SH-SY5Y (cell line): ENCODE results near the gene NEK7.

ENCODE experiments used
- GATA2 ChIP-seq: IDR thresholded peaks from 2 replicates; pipeline ENCODE4 v1.6.1; 2011; ENCODE audit warnings: mild to moderate bottlenecking, low read depth, low read length
- GATA3 ChIP-seq: IDR thresholded peaks from 2 replicates; pipeline ENCODE4 v1.6.1; 2011; ENCODE audit warnings: low read depth, mild to moderate bottlenecking, low read length, moderate library complexity

The NEK7 gene

DNA sequence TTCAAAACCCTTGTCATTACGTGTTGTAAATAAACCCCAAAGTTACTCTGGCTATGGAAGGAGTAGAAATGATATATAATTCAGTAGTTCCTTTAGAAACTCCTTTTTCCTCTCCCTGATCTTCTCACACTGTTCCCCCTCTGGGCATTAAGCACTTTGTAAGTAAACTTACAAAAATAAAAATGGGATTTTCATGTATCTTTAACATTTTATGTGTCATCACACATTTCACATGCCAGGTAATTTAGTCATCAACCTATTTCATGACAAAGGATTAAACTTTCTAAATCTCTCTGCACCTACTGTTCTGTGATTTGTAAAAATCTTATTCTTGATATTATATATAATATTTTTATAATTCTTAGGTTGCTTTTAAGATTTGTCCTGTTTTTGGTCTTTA is 176.9 kb downstream of the NEK7 start:
- TF ChIP-seq GATA3 (no peak), GATA2 (no peak)

DNA sequence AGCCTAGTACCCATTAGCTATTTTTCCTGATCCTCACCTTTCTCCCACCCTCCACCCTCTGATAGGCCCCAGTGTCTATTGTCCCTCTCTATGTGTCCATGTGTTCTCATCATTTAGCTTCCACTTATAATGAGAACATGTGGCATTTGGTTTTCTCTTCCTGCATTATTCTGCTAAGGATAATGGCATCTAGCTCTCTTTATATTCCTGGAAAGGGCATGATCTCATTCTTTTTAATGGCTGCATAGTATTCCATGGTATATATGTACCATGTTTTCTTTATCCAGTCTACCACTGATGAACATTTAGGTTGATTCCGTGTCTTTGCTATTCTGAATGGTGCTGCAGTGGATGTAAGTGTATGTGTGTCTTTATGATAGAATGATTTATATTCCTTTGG is 178.9 kb downstream of the NEK7 start:
- TF ChIP-seq GATA2 (no peak), GATA3 (no peak)

DNA sequence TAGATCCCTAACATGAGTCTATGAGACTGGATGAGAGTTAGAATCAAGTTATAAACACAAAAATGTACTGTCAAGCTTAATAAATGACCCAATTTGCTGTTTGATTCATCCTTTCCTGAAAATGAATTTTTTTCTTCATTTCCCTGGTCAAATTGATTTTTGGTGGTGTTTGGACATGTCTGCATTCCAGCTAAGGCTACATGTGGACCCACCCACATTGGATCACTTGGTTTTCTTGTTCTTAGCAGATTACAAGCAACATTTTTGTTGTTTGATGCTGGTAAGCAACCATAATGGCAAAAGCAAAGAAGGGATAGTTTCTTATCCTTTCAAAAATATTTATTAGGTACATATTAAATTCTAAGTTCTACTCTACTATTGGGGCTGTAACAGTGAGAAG is 181.1 kb downstream of the NEK7 start:
- TF ChIP-seq GATA3 (no peak), GATA2 (no peak)

DNA sequence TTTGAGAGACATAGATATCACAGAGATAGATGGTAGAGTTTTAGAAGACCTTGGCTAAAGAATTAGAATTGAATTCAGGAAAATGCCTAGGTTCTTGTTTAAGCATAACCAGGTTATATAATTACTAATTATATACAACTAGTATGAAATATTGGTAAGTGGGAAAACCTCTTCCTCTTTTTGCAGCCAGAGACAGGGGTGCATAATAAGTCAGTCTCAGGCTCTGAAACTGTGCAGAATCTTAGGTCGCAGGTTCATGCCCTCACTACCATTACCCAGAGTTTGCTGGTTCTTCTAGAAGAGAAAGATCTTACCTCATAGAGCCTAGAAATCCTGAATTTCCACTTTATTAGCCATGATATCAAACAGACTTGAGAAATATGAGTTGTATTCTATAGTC is 183.3 kb downstream of the NEK7 start:
- TF ChIP-seq GATA2 (no peak), GATA3 (no peak)

DNA sequence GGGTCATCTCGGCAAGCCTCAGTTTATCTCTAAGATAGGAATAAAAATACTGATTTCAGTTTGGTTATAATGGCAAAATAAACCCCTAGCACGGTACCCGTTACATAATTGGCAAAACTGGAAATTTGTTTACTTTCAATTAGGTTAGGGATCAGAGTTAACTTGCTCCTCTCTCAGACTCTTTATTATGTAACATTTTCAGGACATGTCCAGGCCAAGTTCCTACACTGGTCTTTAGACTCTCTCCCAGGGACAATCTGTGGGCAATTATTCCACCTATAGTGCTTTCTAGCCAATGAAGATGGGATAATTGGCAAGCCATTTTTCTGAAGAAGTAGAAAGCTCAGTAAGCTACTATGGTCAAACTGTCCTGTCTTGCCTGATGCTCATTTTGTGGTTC is 189.4 kb downstream of the NEK7 start:
- TF ChIP-seq GATA2 = no peak
- TF ChIP-seq GATA3 = no peak

DNA sequence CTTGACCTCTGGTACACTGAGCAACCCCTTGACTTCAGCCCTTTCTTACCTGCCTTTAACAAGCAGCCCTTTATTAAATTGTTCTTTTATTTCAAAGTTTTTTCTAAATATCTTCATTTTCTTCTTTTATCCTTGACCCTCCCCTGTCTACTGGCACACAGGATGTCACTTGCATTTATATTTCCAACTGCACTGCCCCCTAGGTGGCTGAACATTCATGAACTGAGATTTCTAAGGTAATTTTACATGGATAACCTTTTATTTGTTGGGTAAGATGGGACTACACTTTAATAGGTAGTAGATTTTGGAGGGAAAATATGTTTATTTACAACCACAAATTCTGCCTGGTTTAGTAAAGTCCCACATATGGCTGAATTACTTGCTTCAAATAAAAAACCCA is 193.7 kb downstream of the NEK7 start:
- TF ChIP-seq GATA2 (no peak), GATA3 (no peak)

DNA sequence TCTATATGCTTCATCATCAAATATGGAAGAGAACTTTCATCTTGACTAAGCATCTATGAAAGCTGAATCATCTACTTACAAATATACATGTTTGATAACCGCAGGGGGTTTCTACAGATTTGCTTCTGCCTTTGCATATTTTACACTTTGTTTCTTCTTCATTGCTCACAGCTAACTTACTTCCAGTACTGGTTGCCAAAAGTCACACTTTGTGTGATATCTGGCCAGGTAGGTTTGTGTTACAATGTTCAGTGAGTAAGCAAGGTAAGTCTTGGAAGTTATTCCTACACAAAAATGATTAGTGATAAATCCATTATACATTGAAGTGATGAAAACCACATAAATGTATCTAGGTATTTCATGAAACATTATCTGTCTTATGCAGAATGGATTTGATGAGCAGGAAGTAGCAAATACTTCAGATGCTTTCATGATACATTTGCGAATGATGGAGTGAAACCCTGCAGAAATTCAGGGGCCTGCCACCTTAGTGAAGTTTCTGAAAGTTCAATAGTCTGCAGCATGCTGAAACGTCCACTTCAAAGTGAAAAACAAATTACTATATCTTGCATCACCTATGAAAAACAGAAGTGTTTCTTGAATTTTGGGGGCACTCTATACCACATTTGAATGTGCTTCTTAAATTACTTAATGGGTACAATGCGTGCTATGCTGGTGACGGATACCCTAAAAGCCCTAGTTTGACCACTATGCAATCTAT is 196.3 kb downstream of the NEK7 start:
- TF ChIP-seq GATA2 (no peak), GATA3 (no peak)

DNA sequence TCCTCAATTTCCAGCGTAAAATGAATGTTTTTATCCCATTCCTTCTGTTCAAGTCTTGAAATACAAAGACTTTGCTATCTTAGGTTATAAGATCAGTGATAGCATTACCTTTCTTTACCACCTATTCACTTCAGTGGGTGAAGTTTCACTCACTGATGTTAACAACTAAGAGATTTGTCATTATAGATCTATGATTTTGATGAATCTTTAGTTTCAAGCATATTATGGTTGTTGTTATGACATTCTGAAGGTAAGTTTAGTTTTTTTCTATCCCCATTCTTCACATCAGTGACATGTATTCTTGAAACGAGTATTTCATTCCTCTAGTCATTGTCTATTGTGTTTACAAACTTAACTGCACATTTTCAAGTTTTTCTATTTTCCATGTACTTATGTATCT is 201.1 kb downstream of the NEK7 start:
- TF ChIP-seq GATA2 (no peak), GATA3 (no peak)

DNA sequence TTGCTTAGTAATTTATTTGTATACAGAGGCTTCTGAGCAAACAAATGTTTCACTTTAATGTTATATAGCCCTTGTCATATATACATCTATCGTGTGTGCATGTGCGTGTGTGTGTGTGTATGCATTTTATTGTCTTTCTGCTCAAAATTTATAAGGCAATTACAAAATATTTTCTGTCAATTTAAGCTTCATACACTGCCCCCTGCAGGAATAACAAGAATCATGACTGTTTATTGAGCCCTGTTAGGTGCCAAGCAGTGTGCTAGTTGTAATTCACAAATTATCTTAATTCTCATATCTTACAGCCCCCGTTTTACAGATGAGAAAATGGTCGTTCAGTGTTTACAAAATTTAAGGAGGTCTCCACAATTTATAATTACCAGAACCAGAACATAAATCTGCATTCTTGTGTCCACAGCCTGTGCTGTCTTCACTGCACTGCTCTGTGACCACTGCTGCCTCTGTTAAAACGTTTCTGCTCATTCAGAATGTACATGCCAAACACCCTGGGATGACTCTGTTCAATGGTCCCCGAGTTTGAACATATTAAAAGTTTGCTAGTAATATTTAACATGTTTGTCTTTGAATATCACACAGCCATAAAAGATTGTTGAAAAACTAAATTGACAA is 202.3 kb downstream of the NEK7 start:
- no peak for TF ChIP-seq GATA3
- no peak for TF ChIP-seq GATA2

DNA sequence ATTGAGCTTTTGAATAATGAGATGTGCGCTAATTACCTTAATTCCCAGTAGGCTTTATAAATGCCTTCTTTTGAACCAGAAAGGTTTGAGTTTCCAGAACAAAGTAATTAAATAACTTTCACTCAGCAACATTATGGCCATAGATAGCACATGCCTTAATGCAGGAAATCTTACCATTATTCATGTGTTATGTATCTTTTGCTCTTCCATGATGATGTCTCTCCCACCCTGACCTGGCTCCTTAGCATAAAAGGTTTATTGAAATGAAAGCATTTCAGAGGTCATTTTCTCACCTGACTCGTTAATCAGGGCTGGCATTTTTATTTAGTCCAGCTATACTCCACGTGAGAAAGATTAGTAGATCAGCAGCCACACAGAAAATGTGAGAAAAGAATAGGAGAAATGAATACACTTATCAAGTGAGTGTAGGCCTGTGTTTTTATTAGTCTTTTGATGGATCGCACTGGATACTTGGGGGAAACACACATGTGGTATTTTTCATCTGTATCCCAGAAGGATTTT is 203.5 kb downstream of the NEK7 start:
- TF ChIP-seq GATA2 (no peak), GATA3 (no peak)

DNA sequence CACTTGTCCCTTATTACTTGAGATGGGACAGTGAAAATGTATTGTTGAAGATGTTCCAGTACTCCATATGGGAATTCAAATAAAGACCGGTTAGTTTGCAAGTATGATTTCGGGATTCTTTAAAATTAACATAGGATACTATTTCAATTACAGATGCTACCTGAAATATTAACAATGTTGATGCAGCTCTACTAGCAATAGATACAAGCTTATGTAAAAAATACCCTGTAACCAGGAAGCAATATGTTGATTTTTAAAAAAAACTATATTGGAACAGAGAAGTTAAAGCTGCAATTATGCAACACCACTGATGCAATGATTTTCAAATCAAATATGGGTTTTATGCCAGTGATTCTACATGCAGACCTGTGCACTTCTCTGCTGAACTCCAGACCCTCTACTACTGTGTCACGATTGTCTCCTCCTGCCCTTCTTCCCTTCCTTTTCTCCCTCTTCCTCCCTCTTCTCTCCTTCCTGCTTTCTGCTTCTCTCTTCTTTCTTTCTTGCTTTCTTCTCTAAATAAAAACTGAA is 204.5 kb downstream of the NEK7 start:
- TF ChIP-seq GATA3 (no peak), GATA2 (no peak)

DNA sequence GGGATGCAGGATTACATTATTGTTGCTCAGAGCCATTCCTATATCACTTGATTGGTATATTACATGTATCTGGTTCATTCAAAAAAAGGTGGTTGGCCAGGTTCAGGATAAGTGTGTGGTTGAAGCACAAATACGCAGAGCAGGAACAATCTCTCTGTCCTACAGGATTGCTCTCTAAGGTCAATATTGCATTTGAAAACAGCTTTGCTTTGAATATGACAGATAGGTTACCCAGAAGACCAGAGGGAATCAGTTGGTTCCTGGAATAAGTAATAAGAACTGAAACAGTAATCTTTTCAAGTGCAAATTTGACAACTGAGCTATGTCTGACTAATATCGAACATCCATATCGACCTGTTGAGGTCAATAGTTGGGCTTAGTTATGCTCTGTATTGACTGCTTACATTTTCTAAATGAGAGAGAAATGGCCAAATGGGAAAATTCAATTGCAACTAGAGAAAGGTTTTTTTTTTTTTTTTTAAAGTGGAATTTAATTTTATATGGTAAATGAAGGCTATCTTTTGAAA is 206.9 kb downstream of the NEK7 start:
- no peak for TF ChIP-seq GATA2
- no peak for TF ChIP-seq GATA3

DNA sequence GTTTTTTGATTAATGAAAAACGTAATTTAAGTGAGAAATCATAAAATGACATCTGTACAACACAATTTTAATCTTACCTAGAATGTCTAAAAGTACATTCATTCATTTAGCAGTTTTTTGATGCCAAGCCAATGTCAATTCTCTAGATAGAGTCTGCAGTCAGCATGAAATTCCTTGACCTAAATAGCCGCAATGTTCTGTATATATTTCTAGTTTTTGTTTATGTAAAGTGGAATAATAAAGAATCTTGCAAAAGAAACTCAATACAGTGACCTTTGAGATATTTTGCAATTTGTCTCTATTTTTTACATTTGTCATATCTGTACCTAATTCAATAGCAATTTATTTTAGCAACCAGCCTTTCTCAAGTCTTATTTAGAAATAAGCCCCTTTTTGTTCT is 207.7 kb downstream of the NEK7 start:
- TF ChIP-seq GATA2 (no peak), GATA3 (no peak)

DNA sequence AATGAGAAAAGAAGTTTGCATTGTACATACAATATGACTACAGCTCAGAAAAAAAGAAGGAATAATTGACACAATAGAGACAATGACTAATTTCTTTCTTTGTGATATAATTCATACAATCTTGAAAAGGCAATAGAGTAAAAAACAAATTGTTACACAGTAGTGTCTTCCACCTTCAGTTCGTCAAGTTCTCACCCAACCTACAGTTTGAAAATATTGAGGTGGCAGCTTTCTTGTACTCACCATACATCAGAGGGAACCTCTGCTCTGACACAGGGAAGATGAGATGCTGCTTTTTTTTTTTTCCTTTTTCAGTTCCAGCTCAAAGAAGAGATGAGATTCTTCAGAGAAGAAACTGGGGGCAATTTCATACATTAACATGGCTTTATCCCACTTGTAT is 210.5 kb downstream of the NEK7 start:
- TF ChIP-seq GATA3 (no peak), GATA2 (no peak)

DNA sequence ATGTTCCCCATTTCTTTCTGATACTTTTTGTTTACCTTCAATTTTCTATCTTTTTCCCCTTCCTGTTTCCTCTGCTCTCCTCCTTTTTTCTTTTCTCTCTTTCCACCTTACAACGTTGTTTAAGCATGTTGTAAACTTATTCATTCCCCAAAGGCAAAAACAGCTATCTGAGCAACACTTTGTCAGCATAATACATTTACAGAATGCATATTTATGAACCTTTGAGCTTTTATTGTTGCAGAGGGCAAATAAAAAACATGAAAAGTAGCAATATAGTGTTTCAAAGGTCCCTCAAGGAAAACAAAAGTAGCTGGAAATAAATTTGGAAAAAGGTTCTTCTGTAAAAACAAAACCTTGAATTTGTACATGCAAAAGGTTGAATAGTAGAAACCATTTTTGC is 214.2 kb downstream of the NEK7 start:
- TF ChIP-seq GATA2 (no peak), GATA3 (no peak)
